K562 (cell line): ENCODE measurements around the gene DENND2C. TPM values are rescaled to one million over a fixed set of nuclear protein-coding genes. Genes with fewer than 3 reads are reported as not detected.

Experiments
- BRD9 ChIP-seq: fragments of 450-650 bp; IDR thresholded peaks from 2 replicates; pipeline ENCODE4 v1.6.1; 2018; ENCODE audit warnings: low read depth; ENCODE audit not compliant: partially characterized antibody
- CBX5 ChIP-seq: IDR thresholded peaks from 2 replicates; pipeline ENCODE4 v1.6.1; 2014; ENCODE audit warnings: low read depth, borderline replicate concordance
- FOXA3 ChIP-seq, 2 experiments: fragments of 450-650 bp in 1 of 2; sonication (generic) in 1 of 2; formaldehyde crosslinking; IDR thresholded peaks in 1 of 2; conservative IDR thresholded peaks in 1 of 2; 2 replicates each; pipeline versions ENCODE4 v1.4.0 to v1.8.0; 2020 to 2022; ENCODE audit warnings: mild to moderate bottlenecking in 2 of 2, missing genetic modification reagents in 1 of 2
- HMG20B ChIP-seq: fragments of 250-450 bp; sonication (Bioruptor Pico); IDR thresholded peaks from 2 replicates; pipeline ENCODE4 v1.5.0; 2021; ENCODE audit warnings: mild to moderate bottlenecking
- KLF10 ChIP-seq: fragments of 250-450 bp; sonication (Bioruptor Pico); IDR thresholded peaks from 2 replicates; pipeline ENCODE4 v1.6.1; 2021; ENCODE audit warnings: matching md5 sums
- KLF6 ChIP-seq: fragments of 250-450 bp; sonication (Bioruptor Pico); IDR thresholded peaks from 2 replicates; pipeline ENCODE4 v1.4.0; 2020; ENCODE audit warnings: mild to moderate bottlenecking, moderate library complexity, borderline replicate concordance
- MTA2 ChIP-seq: fragments of 450-650 bp; IDR thresholded peaks from 2 replicates; pipeline ENCODE4 v1.6.1; 2016; ENCODE audit warnings: low read depth
- NCOA1 ChIP-seq: fragments of 450-650 bp; IDR thresholded peaks from 2 replicates; pipeline ENCODE4 v1.6.1; 2016; ENCODE audit warnings: low read depth
- NELFE ChIP-seq: IDR thresholded peaks from 2 replicates; pipeline ENCODE4 v1.6.1; 2011; ENCODE audit warnings: mild to moderate bottlenecking; ENCODE audit not compliant: insufficient read depth, insufficient read length
- NR1H2 ChIP-seq: sonication (generic); formaldehyde crosslinking; IDR thresholded peaks from 2 replicates; pipeline ENCODE4 v1.4.0; 2020; ENCODE audit warnings: mild to moderate bottlenecking, missing genetic modification reagents
- NUFIP1 ChIP-seq: fragments of 450-650 bp; IDR thresholded peaks from 2 replicates; pipeline ENCODE4 v1.6.1; 2018; ENCODE audit not compliant: partially characterized antibody
- RBM17 ChIP-seq: fragments of 200-400 bp; formaldehyde crosslinking; IDR thresholded peaks from 2 replicates; pipeline ENCODE4 v1.6.1; 2017; ENCODE audit warnings: low read depth, mild to moderate bottlenecking, low read length, borderline replicate concordance
- SMAD1 ChIP-seq: fragments of 150-350 bp; IDR thresholded peaks from 2 replicates; pipeline ENCODE4 v1.6.1; 2014; ENCODE audit warnings: low read length, low read depth; ENCODE audit not compliant: partially characterized antibody
- SNRNP70 ChIP-seq: fragments of 200-400 bp; formaldehyde crosslinking; optimal IDR thresholded peaks from 2 replicates; pipeline ENCODE3; 2017; ENCODE audit warnings: low read depth, low read length
- ZNF282 ChIP-seq: sonication (generic); formaldehyde crosslinking; IDR thresholded peaks from 2 replicates; pipeline ENCODE4 v1.8.1; 2023; ENCODE audit warnings: missing genetic modification reagents
- polyA plus RNA-seq, 8 experiments: library from polyadenylated mRNA; depleted of rRNA in 4 of 8; stranded (reverse) in 5 of 8; unstranded in 3 of 8; fragments of >200 nt; fragmentation: Nextera tagmentation in 2 of 8; fragmentation: Illumina TruSeq in 1 of 8; extraction: Ambion mirVana in 2 of 8; extraction: Trizol in 1 of 8; gene quantifications; 2 replicates each; pipeline versions ENCODE4 v1.2.1 to v1.2.3, GENCODE V29; 2011 to 2014; ENCODE audit warnings: inconsistent platforms in 1 of 8, missing spikeins in 1 of 8
- total RNA-seq, 7 experiments: library from RNA; depleted of rRNA in 6 of 7; stranded (reverse); fragments of >200 nt in 6 of 7; fragmentation: Illumina TruSeq in 2 of 7; extraction: Trizol in 2 of 7; gene quantifications; 2 replicates each; pipeline versions ENCODE4 v1.2.1 to v1.2.3, GENCODE V29; 2011 to 2021; ENCODE audit warnings: low replicate concordance in 1 of 7
- TF ChIP-seq, protein P1 (sequence below), 2 experiments: fragments of 450-650 bp in 1 of 2; sonication (generic) in 1 of 2; formaldehyde crosslinking in 1 of 2; IDR thresholded peaks in 1 of 2; conservative IDR thresholded peaks in 1 of 2; 2 replicates each; pipeline versions ENCODE4 v1.6.1 to v1.8.1; 2016 to 2023; ENCODE audit warnings: mild to moderate bottlenecking in 2 of 2, moderate library complexity in 2 of 2, inconsistent platforms in 1 of 2, missing genetic modification reagents in 1 of 2
- TF ChIP-seq, protein P2 (sequence below), 2 experiments: IDR thresholded peaks; 2 replicates each; pipeline ENCODE4 v1.6.1; 2011; ENCODE audit warnings: borderline replicate concordance in 1 of 2, control low read depth in 1 of 2, low read depth in 1 of 2, low read length in 1 of 2, mild to moderate bottlenecking in 1 of 2, mixed read lengths in 1 of 2, moderate library complexity in 1 of 2; ENCODE audit not compliant: insufficient read depth in 1 of 2, insufficient read length in 1 of 2, poor library complexity in 1 of 2, severe bottlenecking in 1 of 2; ENCODE audit errors: extremely low read depth in 1 of 2
- TF ChIP-seq, protein P3 (sequence below), 2 experiments: fragments of 450-650 bp; IDR thresholded peaks; 2 replicates each; pipeline ENCODE4 v1.6.1; 2018; ENCODE audit warnings: mild to moderate bottlenecking in 2 of 2, low read depth in 1 of 2; ENCODE audit not compliant: partially characterized antibody in 2 of 2
- TF ChIP-seq, protein P4 (sequence below): fragments of 450-650 bp; IDR thresholded peaks from 2 replicates; pipeline ENCODE4 v1.6.1; 2016

The DENND2C gene
- total and polyA plus RNA-seq, 9 of the 15 experiments (the other 6 are each of a cell fraction or from before 2014, with no cell fraction given) = 0.03 to 0.25 (median 0.14) TPM

DNA sequence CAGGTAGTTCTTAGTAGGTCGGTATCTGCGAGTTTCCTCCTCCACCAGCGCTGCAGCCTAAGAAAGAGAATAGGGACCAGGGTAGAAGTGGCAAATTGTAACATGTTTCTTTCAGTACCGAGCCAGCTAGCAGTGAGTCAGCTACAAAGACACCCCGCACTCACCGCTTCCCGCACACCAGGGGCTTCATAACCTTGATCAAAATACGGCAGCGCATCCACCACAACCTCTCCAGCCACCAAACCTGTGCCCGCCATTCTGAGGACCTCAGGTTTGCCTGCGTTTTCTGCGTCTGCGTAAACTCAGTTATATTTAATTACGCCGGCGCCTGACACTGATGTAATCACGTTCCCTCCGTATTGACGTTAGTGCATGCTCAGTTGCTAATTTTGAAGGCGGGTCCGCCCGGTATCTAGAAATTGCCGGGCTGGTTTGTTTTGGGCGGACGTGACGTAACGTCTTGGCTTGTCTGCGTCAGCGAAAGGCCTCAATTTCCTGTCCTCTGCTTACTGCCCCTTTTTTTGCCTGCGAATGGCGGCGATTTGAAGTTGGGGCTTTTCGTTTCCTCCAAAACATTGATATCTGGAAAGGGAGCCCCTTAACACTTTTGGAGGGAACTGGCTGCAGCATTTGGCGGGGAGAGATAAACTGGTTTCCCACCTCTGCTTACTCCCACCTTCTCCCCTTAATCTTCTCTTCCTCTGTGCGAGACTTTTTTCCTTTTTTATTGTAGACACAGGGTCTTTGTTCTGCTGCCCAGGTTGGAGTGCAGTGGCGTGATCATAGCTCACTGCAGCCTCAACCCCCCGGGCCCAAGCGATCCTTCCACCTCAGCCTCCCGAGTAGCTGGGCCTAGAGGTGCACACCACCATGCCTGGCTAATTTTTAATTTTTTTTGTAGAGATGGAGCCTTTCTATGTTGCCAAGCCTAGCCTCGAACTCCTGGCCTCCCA is 88.2 kb downstream of the DENND2C start, which contains the start of gene BCAS2 (continued):
- peak; percentile 4; the same call in 1 of the 2 replicates for TF ChIP-seq MTA2
- TF ChIP-seq HMG20B = no peak
- TF ChIP-seq, protein P1, sequence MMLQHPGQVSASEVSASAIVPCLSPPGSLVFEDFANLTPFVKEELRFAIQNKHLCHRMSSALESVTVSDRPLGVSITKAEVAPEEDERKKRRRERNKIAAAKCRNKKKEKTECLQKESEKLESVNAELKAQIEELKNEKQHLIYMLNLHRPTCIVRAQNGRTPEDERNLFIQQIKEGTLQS (IDR thresholded peaks at IDR 0.05) = peak; percentile 97
- TF ChIP-seq, protein P1 (CRISPR knock-in tag; conservative IDR thresholded peaks at IDR 0.05) = no peak
- peak; percentile 21 for TF ChIP-seq SMAD1
- TF ChIP-seq NCOA1 = peak; percentile 94
- TF ChIP-seq NELFE = no peak
- peak; percentile 40 for TF ChIP-seq BRD9
- no peak for TF ChIP-seq SNRNP70
- peak; percentile 71 for TF ChIP-seq KLF6 (CRISPR knock-in tag)
- no peak for TF ChIP-seq NR1H2
- TF ChIP-seq, protein P2, sequence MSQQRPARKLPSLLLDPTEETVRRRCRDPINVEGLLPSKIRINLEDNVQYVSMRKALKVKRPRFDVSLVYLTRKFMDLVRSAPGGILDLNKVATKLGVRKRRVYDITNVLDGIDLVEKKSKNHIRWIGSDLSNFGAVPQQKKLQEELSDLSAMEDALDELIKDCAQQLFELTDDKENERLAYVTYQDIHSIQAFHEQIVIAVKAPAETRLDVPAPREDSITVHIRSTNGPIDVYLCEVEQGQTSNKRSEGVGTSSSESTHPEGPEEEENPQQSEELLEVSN (IDR thresholded peaks at IDR 0.05; ENCODE audit: borderline replicate concordance in 1 of 2, extremely low read depth in 1 of 2, insufficient read depth in 1 of 2, insufficient read length in 1 of 2, low read depth in 1 of 2, low read length in 1 of 2, poor library complexity in 1 of 2, severe bottlenecking in 1 of 2) = peak; percentile 47 to 76
- TF ChIP-seq CBX5 = peak; percentile 39; the same call in 1 of the 2 replicates
- TF ChIP-seq NUFIP1 = no peak
- peak in 1 of 2 experiments; percentile 89; a peak in 1 of 4 replicates for TF ChIP-seq FOXA3 (CRISPR knock-in tag; conservative IDR thresholded peaks at IDR 0.05 in 1 of 2, IDR thresholded peaks at IDR 0.05 in 1 of 2)
- TF ChIP-seq, protein P3, sequence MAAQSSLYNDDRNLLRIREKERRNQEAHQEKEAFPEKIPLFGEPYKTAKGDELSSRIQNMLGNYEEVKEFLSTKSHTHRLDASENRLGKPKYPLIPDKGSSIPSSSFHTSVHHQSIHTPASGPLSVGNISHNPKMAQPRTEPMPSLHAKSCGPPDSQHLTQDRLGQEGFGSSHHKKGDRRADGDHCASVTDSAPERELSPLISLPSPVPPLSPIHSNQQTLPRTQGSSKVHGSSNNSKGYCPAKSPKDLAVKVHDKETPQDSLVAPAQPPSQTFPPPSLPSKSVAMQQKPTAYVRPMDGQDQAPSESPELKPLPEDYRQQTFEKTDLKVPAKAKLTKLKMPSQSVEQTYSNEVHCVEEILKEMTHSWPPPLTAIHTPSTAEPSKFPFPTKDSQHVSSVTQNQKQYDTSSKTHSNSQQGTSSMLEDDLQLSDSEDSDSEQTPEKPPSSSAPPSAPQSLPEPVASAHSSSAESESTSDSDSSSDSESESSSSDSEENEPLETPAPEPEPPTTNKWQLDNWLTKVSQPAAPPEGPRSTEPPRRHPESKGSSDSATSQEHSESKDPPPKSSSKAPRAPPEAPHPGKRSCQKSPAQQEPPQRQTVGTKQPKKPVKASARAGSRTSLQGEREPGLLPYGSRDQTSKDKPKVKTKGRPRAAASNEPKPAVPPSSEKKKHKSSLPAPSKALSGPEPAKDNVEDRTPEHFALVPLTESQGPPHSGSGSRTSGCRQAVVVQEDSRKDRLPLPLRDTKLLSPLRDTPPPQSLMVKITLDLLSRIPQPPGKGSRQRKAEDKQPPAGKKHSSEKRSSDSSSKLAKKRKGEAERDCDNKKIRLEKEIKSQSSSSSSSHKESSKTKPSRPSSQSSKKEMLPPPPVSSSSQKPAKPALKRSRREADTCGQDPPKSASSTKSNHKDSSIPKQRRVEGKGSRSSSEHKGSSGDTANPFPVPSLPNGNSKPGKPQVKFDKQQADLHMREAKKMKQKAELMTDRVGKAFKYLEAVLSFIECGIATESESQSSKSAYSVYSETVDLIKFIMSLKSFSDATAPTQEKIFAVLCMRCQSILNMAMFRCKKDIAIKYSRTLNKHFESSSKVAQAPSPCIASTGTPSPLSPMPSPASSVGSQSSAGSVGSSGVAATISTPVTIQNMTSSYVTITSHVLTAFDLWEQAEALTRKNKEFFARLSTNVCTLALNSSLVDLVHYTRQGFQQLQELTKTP (IDR thresholded peaks at IDR 0.05; ENCODE audit: low read depth in 1 of 2, partially characterized antibody in 2 of 2) = peak in 1 of 2 experiments; percentile 65
- no peak for TF ChIP-seq RBM17
- TF ChIP-seq, protein P4, sequence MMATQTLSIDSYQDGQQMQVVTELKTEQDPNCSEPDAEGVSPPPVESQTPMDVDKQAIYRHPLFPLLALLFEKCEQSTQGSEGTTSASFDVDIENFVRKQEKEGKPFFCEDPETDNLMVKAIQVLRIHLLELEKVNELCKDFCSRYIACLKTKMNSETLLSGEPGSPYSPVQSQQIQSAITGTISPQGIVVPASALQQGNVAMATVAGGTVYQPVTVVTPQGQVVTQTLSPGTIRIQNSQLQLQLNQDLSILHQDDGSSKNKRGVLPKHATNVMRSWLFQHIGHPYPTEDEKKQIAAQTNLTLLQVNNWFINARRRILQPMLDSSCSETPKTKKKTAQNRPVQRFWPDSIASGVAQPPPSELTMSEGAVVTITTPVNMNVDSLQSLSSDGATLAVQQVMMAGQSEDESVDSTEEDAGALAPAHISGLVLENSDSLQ = peak; percentile 89
- no peak for TF ChIP-seq KLF10 (CRISPR knock-in tag)
- no peak for TF ChIP-seq ZNF282
